Natural killer cell treated with Interleukin-12 subunit alpha and Interleukin-12 subunit beta and Interleukin-15 and Interleukin-18, amount 100 ng/mL, for 72 hours (primary cell): ENCODE data around the gene SFI1. TPM values are rescaled to one million over a fixed set of nuclear protein-coding genes. Genes with fewer than 3 reads are reported as not detected.
A peak's percentile ranks its signal among the peaks of the same experiment; 100 is the strongest.
"Not testable (repeated sequence)": the region's sequence is repeated elsewhere in the genome, so short reads cannot be mapped to it uniquely, and the experiment has no call there.

Experiments
- ATAC-seq, 2 donors: fragments of 150-1000 bp; cut with Tn5 transposase in 1 of 2; sonication (Bioruptor Pico), chemical (Tn5 transposase) in 1 of 2; 2 replicates each; pipeline ENCODE4 v1.10.0; 2021
- DNase-seq: peaks from one replicate; pipeline ENCODE4 v3.0.0; 2022; ENCODE audit warnings: low spot score
- H3K27ac Mint-ChIP-seq, 2 donors: 1 replicate in 1 of 2; 2 replicates in 1 of 2; pipeline ENCODE4 v1.8.0; 2022; ENCODE audit warnings: mixed read lengths in 2 of 2, mild to moderate bottlenecking in 1 of 2, moderate library complexity in 1 of 2
- H3K27me3 Mint-ChIP-seq, 2 donors: 1 replicate in 1 of 2; 2 replicates in 1 of 2; pipeline ENCODE4 v1.8.0; 2022; ENCODE audit warnings: mixed read lengths in 2 of 2
- H3K36me3 Mint-ChIP-seq: one replicate; pipeline ENCODE4 v1.8.0; 2022; ENCODE audit warnings: mixed read lengths
- H3K4me1 Mint-ChIP-seq, 2 donors: 1 replicate in 1 of 2; 2 replicates in 1 of 2; pipeline ENCODE4 v1.8.0; 2022; ENCODE audit warnings: low read depth in 2 of 2, mixed read lengths in 2 of 2, mild to moderate bottlenecking in 1 of 2
- H3K4me3 Mint-ChIP-seq: one replicate; pipeline ENCODE4 v1.8.0; 2022; ENCODE audit warnings: mixed read lengths
- H3K9me3 Mint-ChIP-seq: 2 replicates; pipeline ENCODE4 v1.8.0; 2022; ENCODE audit warnings: mixed read lengths
- total RNA-seq, 2 donors: library from RNA; stranded (reverse); gene quantifications; one replicate each; pipeline ENCODE4 v1.2.3, GENCODE V29; 2022

The SFI1 gene
- total RNA-seq, 2 donors from 2014 or later: 213 to 332 TPM

DNA sequence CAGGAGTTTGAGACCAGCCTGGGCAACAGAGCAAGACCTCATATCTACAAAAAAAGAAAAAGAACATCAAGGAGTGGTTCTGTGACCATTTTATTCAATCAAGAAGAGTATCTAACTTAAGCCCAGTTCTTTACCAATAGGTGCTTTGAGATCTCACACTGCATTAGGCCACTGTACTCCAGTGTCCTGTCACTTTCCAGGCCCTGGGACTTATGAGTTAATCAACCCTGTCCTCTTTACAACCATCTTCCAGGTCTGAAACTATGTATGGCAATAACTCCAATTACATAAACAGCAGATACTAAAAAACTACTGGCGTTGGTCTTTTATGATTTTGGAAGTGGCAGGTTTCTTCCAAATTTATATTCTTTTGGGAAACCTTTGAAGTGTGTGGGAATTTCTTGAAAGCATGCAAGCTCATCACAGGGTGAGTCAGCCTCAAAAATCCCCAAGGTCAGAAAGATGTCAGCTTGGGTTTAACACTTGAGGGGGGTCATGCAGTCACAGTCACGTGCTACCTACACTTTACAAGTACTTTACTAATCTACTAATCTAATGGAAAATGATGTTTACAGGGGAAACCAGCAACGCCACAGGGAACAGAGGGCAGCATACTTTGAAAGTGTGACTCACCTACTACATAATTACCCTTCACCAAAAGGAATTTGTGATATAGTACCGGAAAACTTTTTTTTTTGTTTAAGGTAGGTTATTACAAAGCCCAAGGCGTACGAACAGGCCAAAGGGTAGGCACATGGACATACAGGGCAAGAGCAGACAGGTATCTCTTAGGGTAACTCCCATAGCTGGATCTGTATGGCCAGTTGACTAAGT lies 150.1 kb downstream of the SFI1 start:
- Mint-ChIP-seq H3K27ac (peak overlapping the region; percentile 61 to 87), H3K36me3 (no peaks in the 10 kb centered on the region), H3K4me1 (peaks cover 16 to 17% of the 10 kb centered on the region in 2 donors), H3K4me3 (peak overlapping the region; percentile 32), H3K27me3 (no peaks in the 10 kb centered on the region), H3K9me3 (no peaks in the 10 kb centered on the region)
- DNase-seq: peak; percentile 74
- peak; percentile 86 to 89 for ATAC-seq

GRCh38 chr22:31647066-31647465 lies 150.7 kb downstream of the SFI1 start:
- DNase-seq (no peak), ATAC-seq (no peak)
- H3K27me3 Mint-ChIP-seq: no peaks in the 10 kb centered on the region
- peaks cover 16 to 17% of the 10 kb centered on the region in 2 donors for H3K4me1 Mint-ChIP-seq
- H3K27ac Mint-ChIP-seq: peak overlapping the region; percentile 61 to 87
- H3K9me3 Mint-ChIP-seq: no peaks in the 10 kb centered on the region
- H3K4me3 Mint-ChIP-seq: peak overlapping the region; percentile 32
- H3K36me3 Mint-ChIP-seq: no peaks in the 10 kb centered on the region

- Mint-ChIP-seq H3K9me3 (no peaks in the 10 kb centered on the region), H3K27me3 (no peaks in the 10 kb centered on the region), H3K36me3 (no peaks in the 10 kb centered on the region), H3K27ac (peak overlapping the region in 1 of 2 donors; percentile 87), H3K4me1 (peaks cover 16 to 17% of the 10 kb centered on the region in 2 donors), H3K4me3 (no peak overlapping the region)
- DNase-seq: no peak
- no peak for ATAC-seq
Measured at GRCh38 chr22:31647523-31648320, 151.4 kb downstream of the SFI1 start.

- no peak overlapping the region for H3K4me3 Mint-ChIP-seq
- no peaks in the 10 kb centered on the region for H3K36me3 Mint-ChIP-seq
Measured at GRCh38 chr22:31650391-31650790, 154.1 kb downstream of the SFI1 start.

GRCh38 chr22:31651664-31652063 lies 155.3 kb downstream of the SFI1 start:
- no peak for ATAC-seq
- Mint-ChIP-seq H3K9me3 (no peaks in the 10 kb centered on the region), H3K4me1 (peaks cover 14 to 25% of the 10 kb centered on the region in 2 donors), H3K27ac (no peak overlapping the region), H3K4me3 (no peak overlapping the region), H3K36me3 (no peaks in the 10 kb centered on the region), H3K27me3 (no peaks in the 10 kb centered on the region)
- no peak for DNase-seq

More at GRCh38 chr22:31650391-31650790, 154.1 kb downstream of the SFI1 start:
- ATAC-seq: no peak
- no peak overlapping the region for H3K27ac Mint-ChIP-seq
- no peaks in the 10 kb centered on the region for H3K27me3 Mint-ChIP-seq
- no peaks in the 10 kb centered on the region for H3K9me3 Mint-ChIP-seq
- peaks cover 20 to 32% of the 10 kb centered on the region in 2 donors for H3K4me1 Mint-ChIP-seq
- no peak for DNase-seq

DNA sequence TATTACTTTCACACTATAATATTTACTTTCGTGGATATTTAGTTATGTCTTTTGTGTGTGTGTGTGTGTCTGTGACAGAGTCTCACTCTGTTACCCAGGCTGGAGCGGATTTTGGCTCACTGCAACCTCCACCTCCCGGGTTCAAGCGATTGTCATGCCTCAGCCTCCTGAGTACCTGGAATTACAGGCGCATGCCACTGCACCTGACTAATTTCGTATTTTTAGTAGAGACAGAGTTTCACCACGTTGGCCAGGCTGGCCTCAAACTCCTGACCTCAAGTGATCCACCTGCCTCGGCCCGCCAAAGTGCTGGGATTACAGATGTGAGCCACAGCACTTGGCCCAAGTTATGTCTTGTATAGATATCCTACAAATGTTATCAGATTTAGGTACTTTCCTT lies 155.8 kb downstream of the SFI1 start:
- H3K4me3 Mint-ChIP-seq: no peak overlapping the region
- H3K27ac Mint-ChIP-seq: no peak overlapping the region
- no peak for DNase-seq
- no peaks in the 10 kb centered on the region for H3K27me3 Mint-ChIP-seq
- no peak for ATAC-seq
- H3K36me3 Mint-ChIP-seq: no peaks in the 10 kb centered on the region
- H3K4me1 Mint-ChIP-seq: peaks cover 11 to 20% of the 10 kb centered on the region in 2 donors
- H3K9me3 Mint-ChIP-seq: no peaks in the 10 kb centered on the region

DNA sequence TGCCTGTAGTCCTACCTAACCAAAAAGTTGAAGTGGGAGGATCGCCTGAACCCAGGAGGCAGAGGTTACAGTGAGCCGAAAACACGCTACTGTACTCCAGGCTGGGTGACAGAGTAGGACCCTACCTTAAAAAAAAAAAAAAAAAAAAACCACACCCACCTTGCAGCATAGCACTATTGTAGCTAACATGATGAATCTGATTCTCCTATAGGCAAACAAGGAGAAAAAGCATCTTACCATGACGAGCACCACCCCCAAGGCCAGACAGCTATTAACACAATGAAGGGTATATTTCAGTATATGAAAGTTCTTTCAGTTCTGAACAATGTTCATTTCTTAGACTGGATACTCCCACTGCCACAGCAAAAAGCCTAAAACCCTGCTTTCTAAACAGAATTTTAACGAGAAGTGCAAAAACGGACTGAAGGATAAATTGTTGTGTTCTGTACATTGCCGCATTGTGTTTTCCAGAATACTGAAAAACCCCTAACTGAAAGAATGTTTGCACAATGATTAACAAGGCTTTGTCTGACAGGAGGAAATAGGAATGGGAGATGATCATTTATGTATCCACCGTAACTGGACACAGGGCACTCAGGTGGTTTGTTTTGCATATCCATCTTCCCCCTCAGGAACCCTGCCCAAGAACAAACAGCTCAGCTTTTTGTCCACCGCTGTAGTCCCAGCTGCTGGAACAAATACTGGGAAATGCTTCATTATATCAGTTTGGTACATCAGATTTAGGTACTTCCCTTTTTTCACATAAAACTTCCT lies 156.8 kb downstream of the SFI1 start:
- H3K4me1 Mint-ChIP-seq: peaks cover 10 to 15% of the 10 kb centered on the region in 2 donors
- no peak for ATAC-seq
- H3K9me3 Mint-ChIP-seq: no peaks in the 10 kb centered on the region
- no peak overlapping the region for H3K27ac Mint-ChIP-seq
- no peak overlapping the region for H3K4me3 Mint-ChIP-seq
- no peak for DNase-seq
- H3K36me3 Mint-ChIP-seq: no peaks in the 10 kb centered on the region
- H3K27me3 Mint-ChIP-seq: no peaks in the 10 kb centered on the region

DNA sequence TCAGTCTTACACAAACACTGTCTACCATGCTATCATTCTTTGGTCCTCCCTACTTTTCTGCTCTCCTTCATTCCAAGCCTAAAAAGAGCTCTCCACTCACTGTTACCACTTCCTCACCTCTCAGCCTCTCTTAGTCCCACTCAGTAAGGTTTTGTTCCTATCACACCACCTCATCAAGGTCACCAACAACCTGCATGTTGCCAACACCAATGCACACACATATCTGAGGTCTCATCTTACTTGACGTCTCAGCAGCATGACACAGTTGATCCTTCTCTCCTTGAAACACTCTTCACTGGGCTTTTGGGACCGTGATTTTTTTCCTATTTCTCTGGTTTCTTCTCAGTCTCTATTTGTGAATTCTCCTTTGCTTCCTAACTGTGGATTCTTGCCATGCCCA lies 157.6 kb downstream of the SFI1 start:
- peaks cover 11 to 15% of the 10 kb centered on the region in 2 donors for H3K4me1 Mint-ChIP-seq
- no peaks in the 10 kb centered on the region for H3K36me3 Mint-ChIP-seq
- DNase-seq: no peak
- no peak overlapping the region for H3K27ac Mint-ChIP-seq
- no peak overlapping the region for H3K4me3 Mint-ChIP-seq
- no peak for ATAC-seq
- no peaks in the 10 kb centered on the region for H3K27me3 Mint-ChIP-seq
- no peaks in the 10 kb centered on the region for H3K9me3 Mint-ChIP-seq

GRCh38 chr22:31654408-31654807 lies 158.1 kb downstream of the SFI1 start:
- no peak for DNase-seq

DNA sequence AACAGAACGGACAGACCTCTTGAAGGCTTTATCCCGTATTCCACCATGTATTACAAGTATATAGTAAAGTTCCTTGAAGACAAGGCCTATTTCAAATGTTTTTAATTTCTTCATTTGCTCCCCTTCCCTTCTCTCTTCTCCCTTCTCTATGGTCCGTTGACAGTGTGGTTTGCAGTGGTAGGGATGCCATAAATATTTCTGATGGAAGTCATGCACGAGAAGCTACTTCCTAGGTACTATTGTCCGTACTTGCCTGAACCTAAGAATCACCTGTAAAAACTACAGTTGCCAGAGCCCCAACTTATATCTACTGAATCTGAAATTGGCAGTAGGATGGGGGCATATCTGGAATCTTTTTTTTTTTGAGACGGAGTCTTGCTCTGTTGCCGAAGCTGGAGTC lies 162.9 kb downstream of the SFI1 start:
- Mint-ChIP-seq H3K9me3 (no peaks in the 10 kb centered on the region), H3K4me3 (no peak overlapping the region), H3K36me3 (no peaks in the 10 kb centered on the region), H3K27me3 (no peaks in the 10 kb centered on the region), H3K4me1 (peaks cover 23 to 26% of the 10 kb centered on the region in 2 donors), H3K27ac (no peak overlapping the region)
- DNase-seq (no peak), ATAC-seq (no peak)

More at GRCh38 chr22:31654408-31654807, 158.1 kb downstream of the SFI1 start:
- Mint-ChIP-seq H3K4me1 (peaks cover 11 to 15% of the 10 kb centered on the region in 2 donors), H3K36me3 (no peaks in the 10 kb centered on the region), H3K27ac (no peak overlapping the region), H3K4me3 (no peak overlapping the region), H3K27me3 (no peaks in the 10 kb centered on the region), H3K9me3 (no peaks in the 10 kb centered on the region)
- no peak for ATAC-seq

- H3K27ac Mint-ChIP-seq: peak overlapping the region; percentile 87 to 89
- H3K9me3 Mint-ChIP-seq, DNase-seq, H3K36me3 Mint-ChIP-seq, H3K27me3 Mint-ChIP-seq: not testable (repeated sequence)
- H3K4me1 Mint-ChIP-seq: peaks cover 27 to 30% of the 10 kb centered on the region in 2 donors
- H3K4me3 Mint-ChIP-seq: peak overlapping the region; percentile 94
- peak; percentile 67 to 78 for ATAC-seq
Measured at GRCh38 chr22:31660860-31661341, 164.6 kb downstream of the SFI1 start.

- Mint-ChIP-seq H3K27ac (peak within 1 kb of the TSS; percentile 87 to 89), H3K36me3 (no peaks in the 10 kb centered on the region), H3K4me3 (peak within 1 kb of the TSS; percentile 94), H3K4me1 (peaks cover 27% of the 10 kb centered on the region in 2 donors), H3K27me3 (no peaks in the 10 kb centered on the region), H3K9me3 (no peaks in the 10 kb centered on the region)
- DNase-seq (peak; percentile 95), ATAC-seq (peak; percentile 95 to 98)
Measured at GRCh38 chr22:31661851-31662667, 165.7 kb downstream of the SFI1 start, which contains the start of gene PISD. Gene PISD, minus strand, starts transcription at chr22:31662215. Its CDS starts 7 bp downstream, at chr22:31662208.
